HUES6 (cell line): ENCODE results near the gene VKORC1.

Experiments
- H3K27ac ChIP-seq: 2 replicates; pipeline ENCODE4 v1.7.0; 2013; ENCODE audit warnings: low read depth, mild to moderate bottlenecking, low read length, inconsistent platforms
- H3K27me3 ChIP-seq: 2 replicates; pipeline ENCODE4 v1.6.1; 2013; ENCODE audit warnings: low read length; ENCODE audit not compliant: control insufficient read depth, insufficient read depth
- H3K36me3 ChIP-seq: 2 replicates; pipeline ENCODE4 v1.6.1; 2013; ENCODE audit warnings: low read length; ENCODE audit not compliant: control insufficient read depth, insufficient read depth
- H3K4me1 ChIP-seq: 2 replicates; pipeline ENCODE4 v1.6.1; 2013; ENCODE audit warnings: low read length; ENCODE audit not compliant: control insufficient read depth, insufficient read depth
- H3K4me3 ChIP-seq: 2 replicates; pipeline ENCODE4 v1.5.1; 2013; ENCODE audit warnings: low read depth, low read length
- H3K9ac ChIP-seq: one replicate; pipeline ENCODE4 v1.6.1; 2013; ENCODE audit warnings: mild to moderate bottlenecking, low read length
- H3K9me3 ChIP-seq: 2 replicates; pipeline ENCODE4 v1.6.1; 2013; ENCODE audit warnings: low read depth, low read length; ENCODE audit not compliant: control insufficient read depth, insufficient read depth

VKORC1 gene

GRCh38 chr16:31135535-31136286 lies 41.1 kb upstream of the VKORC1 start, which contains the start of gene PRSS8:
PRSS8 (minus strand) TSS chr16:31135727; CDS start chr16:31135498, 229 bp downstream.
- Histone ChIP-seq H3K4me1 (peaks cover 49% of the 10 kb centered on the region), H3K9ac (peak within 1 kb of the TSS; percentile 88), H3K27me3 (no peaks in the 10 kb centered on the region), H3K4me3 (peak within 1 kb of the TSS; percentile 74), H3K9me3 (no peaks in the 10 kb centered on the region), H3K36me3 (peaks cover 24% of the 10 kb centered on the region), H3K27ac (peak within 1 kb of the TSS; percentile 81)

- peak overlapping the region; percentile 88 for H3K9ac ChIP-seq
- H3K4me1 ChIP-seq: peaks cover 52% of the 10 kb centered on the region
- H3K27ac ChIP-seq: peak overlapping the region; percentile 81
- H3K27me3 ChIP-seq: no peaks in the 10 kb centered on the region
- peak overlapping the region; percentile 74 for H3K4me3 ChIP-seq
- H3K36me3 ChIP-seq: peaks cover 27% of the 10 kb centered on the region
- no peaks in the 10 kb centered on the region for H3K9me3 ChIP-seq
These were observed 40.3 kb upstream of the VKORC1 start for GRCh38 chr16:31134625-31135534.

GRCh38 chr16:31134091-31134571 lies 39.5 kb upstream of the VKORC1 start:
- Histone ChIP-seq H3K9ac (peak overlapping the region; percentile 88), H3K36me3 (peaks cover 34% of the 10 kb centered on the region), H3K27ac (peak overlapping the region; percentile 81; the same call in 1 of the 2 replicates), H3K27me3 (no peaks in the 10 kb centered on the region), H3K9me3 (no peaks in the 10 kb centered on the region), H3K4me3 (peak overlapping the region; percentile 74), H3K4me1 (peaks cover 48% of the 10 kb centered on the region)

- no peak overlapping the region for H3K27ac ChIP-seq
- no peaks in the 10 kb centered on the region for H3K9me3 ChIP-seq
- H3K4me1 ChIP-seq: peaks cover 37% of the 10 kb centered on the region
- no peak overlapping the region for H3K4me3 ChIP-seq
- no peak overlapping the region for H3K9ac ChIP-seq
- no peaks in the 10 kb centered on the region for H3K27me3 ChIP-seq
- peaks cover 43% of the 10 kb centered on the region for H3K36me3 ChIP-seq
These were observed 38.5 kb upstream of the VKORC1 start for GRCh38 chr16:31133046-31133501.

GRCh38 chr16:31132303-31132979 lies 37.8 kb upstream of the VKORC1 start:
- H3K4me3 ChIP-seq: no peak overlapping the region
- peaks cover 49% of the 10 kb centered on the region for H3K36me3 ChIP-seq
- no peak overlapping the region for H3K27ac ChIP-seq

GRCh38 chr16:31131841-31132271 lies 37.3 kb upstream of the VKORC1 start:
- Histone ChIP-seq H3K4me1 (peaks cover 37% of the 10 kb centered on the region), H3K27ac (no peak overlapping the region), H3K9me3 (no peaks in the 10 kb centered on the region), H3K27me3 (no peaks in the 10 kb centered on the region), H3K36me3 (peaks cover 55% of the 10 kb centered on the region), H3K9ac (no peak overlapping the region), H3K4me3 (no peak overlapping the region)

More at GRCh38 chr16:31132303-31132979, 37.8 kb upstream of the VKORC1 start:
- H3K9ac ChIP-seq: no peak overlapping the region
- H3K4me1 ChIP-seq: peaks cover 37% of the 10 kb centered on the region
- no peaks in the 10 kb centered on the region for H3K9me3 ChIP-seq
- H3K27me3 ChIP-seq: no peaks in the 10 kb centered on the region

- H3K9me3 ChIP-seq: no peaks in the 10 kb centered on the region
- H3K4me1 ChIP-seq: peaks cover 37% of the 10 kb centered on the region
- peak overlapping the region; percentile 30 for H3K27ac ChIP-seq
- H3K9ac ChIP-seq: no peak overlapping the region
- peaks cover 56% of the 10 kb centered on the region for H3K36me3 ChIP-seq
- no peak overlapping the region for H3K4me3 ChIP-seq
- no peaks in the 10 kb centered on the region for H3K27me3 ChIP-seq
These were observed 36.8 kb upstream of the VKORC1 start for GRCh38 chr16:31131416-31131815.

GRCh38 chr16:31130899-31131298 lies 36.3 kb upstream of the VKORC1 start:
- H3K36me3 ChIP-seq: peaks cover 56% of the 10 kb centered on the region
- H3K27me3 ChIP-seq: no peaks in the 10 kb centered on the region
- peak overlapping the region; percentile 30 for H3K27ac ChIP-seq
- H3K9ac ChIP-seq: no peak overlapping the region
- peaks cover 34% of the 10 kb centered on the region for H3K4me1 ChIP-seq
- H3K4me3 ChIP-seq: no peak overlapping the region
- no peaks in the 10 kb centered on the region for H3K9me3 ChIP-seq

GRCh38 chr16:31130336-31130891 lies 35.8 kb upstream of the VKORC1 start:
- peaks cover 31% of the 10 kb centered on the region for H3K4me1 ChIP-seq
- H3K27ac ChIP-seq: 0 out of 2 replicates have a peak overlapping the region, but pooled peaks have one; percentile 5
- H3K27me3 ChIP-seq: no peaks in the 10 kb centered on the region
- no peak overlapping the region for H3K4me3 ChIP-seq
- no peaks in the 10 kb centered on the region for H3K9me3 ChIP-seq
- H3K36me3 ChIP-seq: peaks cover 56% of the 10 kb centered on the region
- H3K9ac ChIP-seq: no peak overlapping the region

GRCh38 chr16:31129568-31130335 lies 35.2 kb upstream of the VKORC1 start:
- Histone ChIP-seq H3K9ac (no peak overlapping the region), H3K27ac (no peak overlapping the region), H3K36me3 (peaks cover 56% of the 10 kb centered on the region)

More at GRCh38 chr16:31129568-31130335, 35.2 kb upstream of the VKORC1 start:
- Histone ChIP-seq H3K4me1 (peaks cover 30% of the 10 kb centered on the region), H3K4me3 (no peak overlapping the region), H3K9me3 (no peaks in the 10 kb centered on the region), H3K27me3 (no peaks in the 10 kb centered on the region)
